ENCODE results near the gene EXOSC7. TPM values are rescaled to one million over a fixed set of nuclear protein-coding genes. Genes with fewer than 3 reads are reported as not detected.

Gene EXOSC7
- total and polyA plus RNA-seq, 11 donors = 23.8 to 87.3 (median 32.9) TPM

DNA sequence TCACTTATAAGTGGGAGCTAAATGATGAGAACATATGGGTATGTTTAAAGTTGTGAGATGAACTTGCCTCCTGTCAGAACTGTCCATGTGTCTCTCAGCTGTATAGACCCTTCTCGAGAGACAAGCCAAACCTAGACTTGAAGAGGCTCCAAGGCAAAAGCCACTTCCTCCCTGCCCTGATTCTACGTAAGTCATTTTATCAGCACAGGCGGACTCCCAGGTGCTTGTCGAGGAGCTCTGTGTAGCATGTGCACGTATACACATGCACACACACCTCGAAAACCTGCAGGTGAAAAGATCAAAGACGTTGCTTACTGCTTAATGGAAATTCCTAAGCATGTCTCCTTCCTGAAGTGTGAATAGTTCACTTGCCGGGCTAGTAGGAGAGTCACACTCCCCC lies 44.5 kb downstream of the EXOSC7 start:
- no peaks in the 10 kb centered on the region for H3K27me3 ChIP-seq
- WGBS, 4 donors = 74 to 87% (median 79%) methylated on average over 8 of the region's 8 CpGs
- no peak for DNase-seq
- ATAC-seq = no peak
- peak overlapping the region in 8 of 12 donors; percentile 11 to 83 (median 68) for H3K27ac ChIP-seq
- H3K4me3 ChIP-seq = no peak overlapping the region
- intact Hi-C loops (cut with DNase I) = loop anchor here in 1 of 10 donors (10.0 kb wide), 1 partner anchor 46 kb away; the partner anchor contains the start of genes EXOSC7 and ZDHHC3
- H3K9me3 ChIP-seq = no peaks in the 10 kb centered on the region
- no peak for TF ChIP-seq POLR2A (IDR thresholded peaks at IDR 0.05)
- TF ChIP-seq, protein P1, sequence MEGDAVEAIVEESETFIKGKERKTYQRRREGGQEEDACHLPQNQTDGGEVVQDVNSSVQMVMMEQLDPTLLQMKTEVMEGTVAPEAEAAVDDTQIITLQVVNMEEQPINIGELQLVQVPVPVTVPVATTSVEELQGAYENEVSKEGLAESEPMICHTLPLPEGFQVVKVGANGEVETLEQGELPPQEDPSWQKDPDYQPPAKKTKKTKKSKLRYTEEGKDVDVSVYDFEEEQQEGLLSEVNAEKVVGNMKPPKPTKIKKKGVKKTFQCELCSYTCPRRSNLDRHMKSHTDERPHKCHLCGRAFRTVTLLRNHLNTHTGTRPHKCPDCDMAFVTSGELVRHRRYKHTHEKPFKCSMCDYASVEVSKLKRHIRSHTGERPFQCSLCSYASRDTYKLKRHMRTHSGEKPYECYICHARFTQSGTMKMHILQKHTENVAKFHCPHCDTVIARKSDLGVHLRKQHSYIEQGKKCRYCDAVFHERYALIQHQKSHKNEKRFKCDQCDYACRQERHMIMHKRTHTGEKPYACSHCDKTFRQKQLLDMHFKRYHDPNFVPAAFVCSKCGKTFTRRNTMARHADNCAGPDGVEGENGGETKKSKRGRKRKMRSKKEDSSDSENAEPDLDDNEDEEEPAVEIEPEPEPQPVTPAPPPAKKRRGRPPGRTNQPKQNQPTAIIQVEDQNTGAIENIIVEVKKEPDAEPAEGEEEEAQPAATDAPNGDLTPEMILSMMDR (IDR thresholded peaks at IDR 0.05) = no peak
- H3K36me3 ChIP-seq = no peaks in the 10 kb centered on the region
- H3K4me1 ChIP-seq = peaks cover 0 to 63% (median 38%) of the 10 kb centered on the region in 12 donors

DNA sequence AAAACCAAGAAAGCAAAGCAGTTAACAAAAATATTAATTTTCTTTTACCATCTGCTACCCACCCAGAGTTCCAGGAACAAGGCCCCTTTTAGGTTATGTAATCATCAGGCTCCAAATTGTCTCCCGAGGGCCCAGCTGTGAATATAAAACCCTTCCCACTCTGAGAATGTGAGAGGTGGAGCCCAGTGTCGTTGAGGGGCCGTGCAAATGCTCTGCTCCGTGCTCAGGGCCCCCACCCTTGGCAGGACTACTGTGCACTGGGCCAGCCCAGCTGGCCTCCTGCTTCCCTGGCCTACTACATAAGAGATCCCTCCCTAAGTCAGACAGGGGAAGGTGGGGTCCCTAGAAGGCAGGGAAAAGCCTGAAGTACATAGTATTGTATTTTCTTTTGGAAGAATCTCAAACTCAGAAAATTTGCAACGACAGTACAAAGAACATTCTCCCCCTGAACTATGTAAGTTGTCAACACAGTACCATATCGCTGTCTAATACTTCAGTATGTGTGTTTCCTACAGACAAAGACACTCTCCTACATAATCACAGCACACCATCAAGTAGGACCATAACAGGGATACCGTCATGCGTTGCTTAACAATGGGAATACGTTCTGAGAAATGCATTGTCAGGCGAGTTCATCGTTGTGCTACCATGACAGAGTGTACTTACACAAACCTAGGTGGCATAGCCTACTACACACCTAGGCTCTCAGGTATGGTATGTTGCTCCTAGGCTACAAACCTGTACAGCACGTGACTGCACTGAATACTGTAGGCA lies 45.7 kb downstream of the EXOSC7 start:
- Histone ChIP-seq H3K27ac (peak overlapping the region in 11 of 12 donors; percentile 37 to 83 (median 70)), H3K9me3 (no peaks in the 10 kb centered on the region), H3K4me3 (no peak overlapping the region), H3K36me3 (no peaks in the 10 kb centered on the region), H3K4me1 (peaks cover 0 to 74% (median 41%) of the 10 kb centered on the region in 12 donors), H3K27me3 (no peaks in the 10 kb centered on the region)
- DNase-seq (peak; percentile 66 to 87 (median 79)), ATAC-seq (peak; percentile 65 to 87 (median 80))
- whole genome bisulfite sequencing, 4 donors = 43 to 62% (median 52%) methylated on average over 12 of the region's 12 CpGs
- no peak for TF ChIP-seq POLR2A (IDR thresholded peaks at IDR 0.05)
- intact Hi-C loops (cut with DNase I) = loop anchor here in 1 of 10 donors (10.0 kb wide), 1 partner anchor 47 kb away; the partner anchor contains the start of genes EXOSC7 and ZDHHC3

DNA sequence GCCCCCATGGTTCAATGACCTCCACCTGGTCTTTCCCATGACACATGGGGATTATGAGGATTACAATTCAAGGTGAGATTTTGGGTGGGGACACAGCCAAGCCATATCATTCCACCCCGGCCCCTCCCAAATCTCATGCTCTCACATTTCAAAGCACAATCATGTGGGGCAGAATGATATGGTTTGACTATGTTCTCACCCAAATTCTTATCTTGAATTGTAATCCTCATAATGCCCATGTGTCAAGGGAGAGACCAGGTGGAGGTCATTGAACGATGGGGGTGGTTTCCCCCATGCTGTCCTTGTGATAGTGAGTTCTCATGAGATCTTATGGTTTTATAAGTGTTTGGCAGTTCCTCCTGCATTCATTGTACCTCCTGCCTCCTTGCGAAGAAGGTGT lies 47.6 kb downstream of the EXOSC7 start:
- Histone ChIP-seq H3K27ac (peak overlapping the region in 2 of 12 donors; percentile 73 to 74), H3K4me3 (no peak overlapping the region), H3K4me1 (peaks cover 0 to 73% (median 41%) of the 10 kb centered on the region in 12 donors), H3K9me3 (no peaks in the 10 kb centered on the region), H3K36me3 (no peaks in the 10 kb centered on the region), H3K27me3 (no peaks in the 10 kb centered on the region)
- ATAC-seq (no peak), DNase-seq (no peak)
- WGBS, 4 donors = 66 to 73% (median 71%) methylated on average over 3 of the region's 3 CpGs
- intact Hi-C loops (cut with DNase I) = loop anchor here in 1 of 10 donors (10.0 kb wide), 1 partner anchor 49 kb away; the partner anchor contains the start of genes EXOSC7 and ZDHHC3
- TF ChIP-seq, protein P1 (IDR thresholded peaks at IDR 0.05) = no peak
- no peak for TF ChIP-seq POLR2A (IDR thresholded peaks at IDR 0.05)

DNA sequence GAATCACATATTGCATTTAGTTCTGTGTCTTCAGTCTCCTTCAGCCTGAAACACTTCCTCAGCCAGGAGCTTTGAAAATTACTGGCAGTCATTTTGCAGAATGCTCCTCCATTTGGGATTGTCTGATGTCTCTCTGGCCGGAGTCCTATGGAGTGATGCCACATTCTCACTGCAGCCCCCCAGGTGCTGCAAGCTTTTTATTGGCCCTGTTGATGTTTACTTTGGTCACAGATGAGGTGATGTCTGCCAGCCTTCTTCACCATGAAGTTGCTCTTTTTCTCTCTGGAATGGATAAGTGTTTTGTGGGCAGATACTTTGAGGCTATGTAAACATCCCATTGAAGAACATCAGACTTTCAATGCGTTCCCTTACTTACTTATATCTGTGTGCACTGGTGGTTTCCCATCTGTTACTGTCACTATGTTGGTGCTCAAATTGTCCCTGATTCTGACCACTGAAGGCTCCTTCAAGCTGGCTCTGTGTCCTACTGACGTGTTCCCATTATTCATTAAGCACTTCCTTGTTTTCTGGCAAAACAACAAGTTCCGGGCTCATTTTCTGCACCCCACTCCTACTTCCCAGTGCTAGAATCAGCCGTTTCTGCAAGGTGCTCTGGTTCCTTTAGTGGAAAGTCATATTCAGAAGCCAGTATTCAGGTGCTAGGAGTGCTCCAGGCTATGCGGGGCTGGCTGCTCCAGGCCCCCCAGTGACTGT lies 48.7 kb downstream of the EXOSC7 start:
- Histone ChIP-seq H3K9me3 (no peaks in the 10 kb centered on the region), H3K36me3 (no peaks in the 10 kb centered on the region), H3K27me3 (no peaks in the 10 kb centered on the region), H3K4me3 (no peak overlapping the region), H3K27ac (peak overlapping the region; percentile 58 to 93 (median 76)), H3K4me1 (peaks cover 0 to 81% (median 51%) of the 10 kb centered on the region in 12 donors)
- ATAC-seq (peak in 1 of 4 donors; percentile 37), DNase-seq (peak in 3 of 5 donors; percentile 40 to 51 (median 45))
- no peak for TF ChIP-seq POLR2A (IDR thresholded peaks at IDR 0.05)
- TF ChIP-seq, protein P1 (IDR thresholded peaks at IDR 0.05) = no peak
- WGBS, 4 donors = 53 to 65% (median 58%) methylated on average over 6 of the region's 6 CpGs
- intact Hi-C loops (cut with DNase I) = loop anchor here in 1 of 10 donors (10.0 kb wide), 1 partner anchor 50 kb away; the partner anchor contains the start of genes EXOSC7 and ZDHHC3

Data from heart left ventricle (tissue), 16 donors.